ENCODE measurements around the gene FOXE3.

DNA sequence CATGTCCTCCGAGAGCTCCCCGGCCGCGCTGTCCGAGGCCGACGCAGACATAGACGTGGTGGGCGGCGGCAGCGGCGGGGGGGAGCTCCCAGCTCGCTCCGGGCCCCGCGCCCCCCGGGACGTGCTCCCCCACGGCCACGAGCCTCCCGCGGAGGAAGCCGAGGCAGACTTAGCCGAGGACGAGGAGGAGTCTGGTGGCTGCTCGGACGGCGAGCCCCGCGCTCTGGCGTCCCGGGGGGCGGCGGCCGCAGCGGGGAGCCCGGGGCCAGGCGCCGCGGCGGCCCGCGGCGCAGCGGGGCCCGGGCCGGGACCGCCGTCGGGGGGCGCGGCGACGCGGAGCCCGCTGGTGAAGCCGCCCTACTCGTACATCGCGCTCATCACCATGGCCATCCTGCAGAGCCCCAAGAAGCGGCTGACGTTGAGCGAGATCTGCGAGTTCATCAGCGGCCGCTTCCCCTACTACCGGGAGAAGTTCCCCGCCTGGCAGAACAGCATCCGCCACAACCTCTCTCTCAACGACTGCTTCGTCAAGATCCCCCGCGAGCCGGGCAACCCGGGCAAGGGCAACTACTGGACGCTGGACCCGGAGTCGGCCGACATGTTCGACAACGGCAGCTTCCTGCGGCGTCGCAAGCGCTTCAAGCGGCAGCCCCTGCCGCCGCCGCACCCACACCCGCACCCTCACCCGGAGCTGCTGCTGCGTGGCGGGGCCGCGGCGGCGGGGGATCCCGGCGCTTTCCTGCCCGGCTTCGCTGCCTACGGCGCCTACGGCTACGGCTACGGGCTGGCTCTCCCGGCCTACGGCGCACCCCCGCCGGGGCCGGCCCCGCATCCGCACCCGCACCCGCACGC, 22.3 kb downstream of the FOXE3 start:
- TF ChIP-seq POLR2AphosphoS5 (IDR thresholded peaks at IDR 0.05), result no peak
- TF ChIP-seq, protein P1, sequence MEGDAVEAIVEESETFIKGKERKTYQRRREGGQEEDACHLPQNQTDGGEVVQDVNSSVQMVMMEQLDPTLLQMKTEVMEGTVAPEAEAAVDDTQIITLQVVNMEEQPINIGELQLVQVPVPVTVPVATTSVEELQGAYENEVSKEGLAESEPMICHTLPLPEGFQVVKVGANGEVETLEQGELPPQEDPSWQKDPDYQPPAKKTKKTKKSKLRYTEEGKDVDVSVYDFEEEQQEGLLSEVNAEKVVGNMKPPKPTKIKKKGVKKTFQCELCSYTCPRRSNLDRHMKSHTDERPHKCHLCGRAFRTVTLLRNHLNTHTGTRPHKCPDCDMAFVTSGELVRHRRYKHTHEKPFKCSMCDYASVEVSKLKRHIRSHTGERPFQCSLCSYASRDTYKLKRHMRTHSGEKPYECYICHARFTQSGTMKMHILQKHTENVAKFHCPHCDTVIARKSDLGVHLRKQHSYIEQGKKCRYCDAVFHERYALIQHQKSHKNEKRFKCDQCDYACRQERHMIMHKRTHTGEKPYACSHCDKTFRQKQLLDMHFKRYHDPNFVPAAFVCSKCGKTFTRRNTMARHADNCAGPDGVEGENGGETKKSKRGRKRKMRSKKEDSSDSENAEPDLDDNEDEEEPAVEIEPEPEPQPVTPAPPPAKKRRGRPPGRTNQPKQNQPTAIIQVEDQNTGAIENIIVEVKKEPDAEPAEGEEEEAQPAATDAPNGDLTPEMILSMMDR (IDR thresholded peaks at IDR 0.05), result no peak
